DOHH2 (cell line): ENCODE measurements around the gene CDH18.

Source experiments
- H3F3A ChIP-seq: fragments of 200-600 bp; sonication (generic), shearing (Covaris generic); 2 replicates; pipeline ENCODE4 v1.6.0; 2016; ENCODE audit warnings: antibody characterized with exemption, mild to moderate bottlenecking; ENCODE audit not compliant: control insufficient read depth, insufficient read depth
- H3K27ac ChIP-seq: fragments of 200-600 bp; sonication (generic); 2 replicates; pipeline ENCODE4 v1.5.1; 2014; ENCODE audit warnings: low read depth, mild to moderate bottlenecking, low read length, moderate library complexity
- H3K27me3 ChIP-seq: fragments of 200-600 bp; sonication (generic); 2 replicates; pipeline ENCODE4 v1.6.1; 2014; ENCODE audit warnings: mild to moderate bottlenecking, low read length, mixed read lengths; ENCODE audit not compliant: control insufficient read depth
- H3K36me3 ChIP-seq: fragments of 200-600 bp; sonication (generic); 2 replicates; pipeline ENCODE4 v1.6.1; 2014; ENCODE audit warnings: mild to moderate bottlenecking, low read length, moderate library complexity, mixed read lengths; ENCODE audit not compliant: control insufficient read depth
- H3K4me1 ChIP-seq: fragments of 200-600 bp; sonication (generic); 2 replicates; pipeline ENCODE4 v1.6.1; 2014; ENCODE audit warnings: mild to moderate bottlenecking, low read length, mixed read lengths; ENCODE audit not compliant: control insufficient read depth
- H3K4me2 ChIP-seq: fragments of 200-600 bp; sonication (generic); 2 replicates; pipeline ENCODE4 v1.6.0; 2014; ENCODE audit warnings: mild to moderate bottlenecking, low read length, moderate library complexity
- H3K4me3 ChIP-seq: fragments of 200-600 bp; sonication (generic); 2 replicates; pipeline ENCODE4 v1.5.1; 2014; ENCODE audit warnings: mild to moderate bottlenecking, low read length, mixed read lengths
- H3K79me2 ChIP-seq: fragments of 200-600 bp; sonication (generic); 2 replicates; pipeline ENCODE4 v1.6.1; 2014; ENCODE audit warnings: mild to moderate bottlenecking, low read length, mixed read lengths; ENCODE audit not compliant: control insufficient read depth
- H3K9me2 ChIP-seq: fragments of 200-600 bp; sonication (generic); replicated peaks from 2 replicates; pipeline ENCODE4 v1.6.1; 2014; ENCODE audit warnings: mild to moderate bottlenecking, low read length, mixed read lengths; ENCODE audit not compliant: control insufficient read depth
- H3K9me3 ChIP-seq: fragments of 200-600 bp; sonication (generic); 2 replicates; pipeline ENCODE4 v1.6.1; 2014; ENCODE audit warnings: antibody characterized with exemption, low read length, mixed read lengths; ENCODE audit not compliant: control insufficient read depth, insufficient read depth
- H4K20me1 ChIP-seq: fragments of 200-600 bp; sonication (generic); 2 replicates; pipeline ENCODE4 v1.6.0; 2014; ENCODE audit warnings: low read depth, mild to moderate bottlenecking, antibody characterized with exemption, low read length, moderate library complexity; ENCODE audit not compliant: control insufficient read depth, insufficient read depth
- EZH2phosphoT487 ChIP-seq: fragments of 200-600 bp; sonication (generic); IDR thresholded peaks from 2 replicates; pipeline ENCODE4 v1.6.1; 2017; ENCODE audit warnings: borderline replicate concordance, mild to moderate bottlenecking, antibody characterized with exemption, low read length, moderate library complexity, mixed read lengths
- TF ChIP-seq, protein P1 (sequence below): fragments of 200-600 bp; sonication (generic); IDR thresholded peaks from one replicate; pipeline ENCODE4 v1.5.1; 2014; ENCODE audit warnings: antibody characterized with exemption, mild to moderate bottlenecking, low read depth, low read length; ENCODE audit not compliant: poor library complexity, severe bottlenecking

CDH18 gene

GRCh38 chr5:19685473-19685872 lies 302.5 kb downstream of the CDH18 start:
- Histone ChIP-seq H3K27me3 (no peaks in the 10 kb centered on the region), H3K4me2 (no peak overlapping the region), H3K9me2 (no peaks in the 10 kb centered on the region), H4K20me1 (no peaks in the 10 kb centered on the region), H3K9me3 (0 out of 2 replicates have a peak, but pooled peaks cover 6% of the 10 kb centered on the region), H3F3A (no peaks in the 10 kb centered on the region), H3K4me1 (no peaks in the 10 kb centered on the region), H3K79me2 (no peaks in the 10 kb centered on the region), H3K27ac (no peak overlapping the region), H3K4me3 (no peak overlapping the region), H3K36me3 (no peaks in the 10 kb centered on the region)
- TF ChIP-seq, protein P1, sequence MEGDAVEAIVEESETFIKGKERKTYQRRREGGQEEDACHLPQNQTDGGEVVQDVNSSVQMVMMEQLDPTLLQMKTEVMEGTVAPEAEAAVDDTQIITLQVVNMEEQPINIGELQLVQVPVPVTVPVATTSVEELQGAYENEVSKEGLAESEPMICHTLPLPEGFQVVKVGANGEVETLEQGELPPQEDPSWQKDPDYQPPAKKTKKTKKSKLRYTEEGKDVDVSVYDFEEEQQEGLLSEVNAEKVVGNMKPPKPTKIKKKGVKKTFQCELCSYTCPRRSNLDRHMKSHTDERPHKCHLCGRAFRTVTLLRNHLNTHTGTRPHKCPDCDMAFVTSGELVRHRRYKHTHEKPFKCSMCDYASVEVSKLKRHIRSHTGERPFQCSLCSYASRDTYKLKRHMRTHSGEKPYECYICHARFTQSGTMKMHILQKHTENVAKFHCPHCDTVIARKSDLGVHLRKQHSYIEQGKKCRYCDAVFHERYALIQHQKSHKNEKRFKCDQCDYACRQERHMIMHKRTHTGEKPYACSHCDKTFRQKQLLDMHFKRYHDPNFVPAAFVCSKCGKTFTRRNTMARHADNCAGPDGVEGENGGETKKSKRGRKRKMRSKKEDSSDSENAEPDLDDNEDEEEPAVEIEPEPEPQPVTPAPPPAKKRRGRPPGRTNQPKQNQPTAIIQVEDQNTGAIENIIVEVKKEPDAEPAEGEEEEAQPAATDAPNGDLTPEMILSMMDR = no peak
- TF ChIP-seq EZH2phosphoT487 = no peak

DNA sequence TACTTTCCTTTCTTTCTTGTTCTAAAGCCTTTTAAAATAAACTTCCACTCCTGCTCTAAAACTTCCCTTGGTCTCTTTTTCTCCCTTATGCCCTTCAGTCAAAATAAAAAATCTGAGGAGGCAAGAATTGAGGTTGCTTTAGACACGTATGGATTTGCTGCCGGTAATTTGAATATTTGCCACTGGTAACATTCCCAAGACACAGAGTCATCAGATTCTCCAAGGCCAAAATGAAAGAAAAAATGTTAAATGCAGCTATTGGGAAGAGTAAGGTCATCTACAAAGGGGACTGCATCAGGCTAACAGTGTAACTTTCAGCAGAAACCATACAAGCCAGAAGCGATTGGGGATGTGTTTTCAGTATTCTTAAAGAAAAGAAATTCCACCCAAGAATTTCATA lies 311.1 kb downstream of the CDH18 start:
- Histone ChIP-seq H3K4me2 (no peak overlapping the region), H4K20me1 (no peaks in the 10 kb centered on the region), H3K9me3 (no peaks in the 10 kb centered on the region), H3K9me2 (no peaks in the 10 kb centered on the region), H3F3A (no peaks in the 10 kb centered on the region), H3K79me2 (no peaks in the 10 kb centered on the region), H3K36me3 (no peaks in the 10 kb centered on the region), H3K4me3 (no peak overlapping the region), H3K4me1 (no peaks in the 10 kb centered on the region), H3K27ac (no peak overlapping the region), H3K27me3 (no peaks in the 10 kb centered on the region)
- no peak for TF ChIP-seq EZH2phosphoT487
- TF ChIP-seq, protein P1 = no peak

GRCh38 chr5:19660679-19661078 lies 327.3 kb downstream of the CDH18 start:
- Histone ChIP-seq H3K4me3 (no peak overlapping the region), H3K36me3 (no peaks in the 10 kb centered on the region), H3K27me3 (no peaks in the 10 kb centered on the region), H3K79me2 (no peaks in the 10 kb centered on the region), H3K9me2 (no peaks in the 10 kb centered on the region), H4K20me1 (no peaks in the 10 kb centered on the region), H3K4me2 (no peak overlapping the region), H3F3A (no peaks in the 10 kb centered on the region), H3K9me3 (no peaks in the 10 kb centered on the region), H3K4me1 (no peaks in the 10 kb centered on the region), H3K27ac (no peak overlapping the region)
- TF ChIP-seq, protein P1 = no peak
- no peak for TF ChIP-seq EZH2phosphoT487

- Histone ChIP-seq H3K79me2 (no peaks in the 10 kb centered on the region), H3K4me2 (no peak overlapping the region), H3K9me2 (no peaks in the 10 kb centered on the region), H3K9me3 (no peaks in the 10 kb centered on the region), H3K4me1 (no peaks in the 10 kb centered on the region), H3F3A (no peaks in the 10 kb centered on the region), H3K36me3 (no peaks in the 10 kb centered on the region), H3K27ac (no peak overlapping the region), H3K4me3 (no peak overlapping the region), H4K20me1 (no peaks in the 10 kb centered on the region), H3K27me3 (no peaks in the 10 kb centered on the region)
- TF ChIP-seq, protein P1 = no peak
- TF ChIP-seq EZH2phosphoT487 = no peak
These were observed 332.4 kb downstream of the CDH18 start for GRCh38 chr5:19655627-19656026.
